Fibroblast of peridontal ligament (primary cell): ENCODE results near the gene MSI2.

Source experiments
- DNase-seq: peaks from one replicate; pipeline ENCODE4 v3.0.0-alpha.2; 2010; ENCODE audit errors: extremely low read depth

MSI2 gene

DNA sequence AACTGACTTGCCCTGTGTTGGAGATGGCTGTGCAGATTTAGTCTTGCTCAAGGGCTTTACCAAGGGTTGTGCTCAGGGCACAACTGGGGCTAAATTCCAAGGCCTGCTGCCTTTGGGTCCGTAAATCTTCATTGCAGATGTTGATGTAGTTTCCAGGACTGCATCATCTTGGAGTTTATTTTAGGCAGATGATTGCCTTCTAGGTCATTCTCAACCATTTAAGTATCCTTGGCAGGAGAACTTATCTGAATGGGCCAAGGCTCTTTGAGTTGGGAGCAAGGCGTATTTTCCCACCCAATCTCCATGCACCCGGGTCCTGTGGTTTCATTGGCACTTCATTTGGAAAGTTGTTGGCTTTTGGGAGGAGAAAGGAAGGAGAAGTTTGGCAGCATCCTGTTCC lies 200.3 kb downstream of the MSI2 start:
- peak; percentile 10 for DNase-seq

DNA sequence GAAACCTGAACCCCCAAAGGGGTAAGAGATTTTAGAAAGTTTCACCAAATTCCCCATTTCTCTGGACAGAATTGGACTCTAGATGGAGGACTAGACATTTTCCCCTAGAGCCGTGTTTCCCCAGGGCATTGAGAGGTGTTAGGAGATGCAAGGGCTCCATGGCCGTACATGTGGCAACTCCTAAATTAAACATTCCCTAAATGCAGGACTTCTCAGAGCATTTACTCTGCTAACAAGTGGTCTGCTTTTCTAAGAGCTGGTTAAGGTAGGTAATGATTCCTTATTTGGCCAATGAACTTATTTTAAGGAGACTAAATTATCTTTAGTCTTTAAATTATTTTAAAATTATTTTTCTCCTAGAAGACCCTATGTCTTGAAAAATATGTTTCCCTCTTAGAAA lies 200.9 kb downstream of the MSI2 start:
- DNase-seq, result no peak

DNA sequence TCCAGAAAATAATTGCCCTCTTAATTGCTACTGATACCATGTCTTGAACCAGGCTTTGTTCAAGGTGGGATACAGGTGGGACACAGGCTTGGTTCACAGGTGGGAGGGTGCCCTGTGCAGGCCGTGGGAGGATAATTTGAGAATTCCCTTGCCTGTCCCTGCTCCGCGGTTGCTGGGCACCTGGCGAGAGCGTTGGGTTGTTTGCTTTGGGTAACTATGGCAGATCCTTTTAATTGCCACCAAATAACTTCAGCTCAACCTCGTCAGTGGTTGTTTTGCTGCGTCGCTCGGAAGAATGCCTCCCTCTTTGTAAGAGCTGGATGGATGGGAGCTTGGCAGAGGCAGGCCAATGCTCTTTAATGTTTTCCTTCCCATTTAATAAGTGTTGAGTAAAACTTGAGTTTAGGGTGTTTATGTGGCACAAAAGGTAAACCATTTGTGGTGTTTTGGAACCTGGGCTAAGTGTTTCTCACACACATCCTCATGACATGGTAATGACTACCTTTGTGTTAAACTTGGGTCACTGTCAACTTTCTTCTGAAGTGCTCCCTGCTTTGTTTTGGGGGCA lies 202.5 kb downstream of the MSI2 start:
- no peak for DNase-seq

DNA sequence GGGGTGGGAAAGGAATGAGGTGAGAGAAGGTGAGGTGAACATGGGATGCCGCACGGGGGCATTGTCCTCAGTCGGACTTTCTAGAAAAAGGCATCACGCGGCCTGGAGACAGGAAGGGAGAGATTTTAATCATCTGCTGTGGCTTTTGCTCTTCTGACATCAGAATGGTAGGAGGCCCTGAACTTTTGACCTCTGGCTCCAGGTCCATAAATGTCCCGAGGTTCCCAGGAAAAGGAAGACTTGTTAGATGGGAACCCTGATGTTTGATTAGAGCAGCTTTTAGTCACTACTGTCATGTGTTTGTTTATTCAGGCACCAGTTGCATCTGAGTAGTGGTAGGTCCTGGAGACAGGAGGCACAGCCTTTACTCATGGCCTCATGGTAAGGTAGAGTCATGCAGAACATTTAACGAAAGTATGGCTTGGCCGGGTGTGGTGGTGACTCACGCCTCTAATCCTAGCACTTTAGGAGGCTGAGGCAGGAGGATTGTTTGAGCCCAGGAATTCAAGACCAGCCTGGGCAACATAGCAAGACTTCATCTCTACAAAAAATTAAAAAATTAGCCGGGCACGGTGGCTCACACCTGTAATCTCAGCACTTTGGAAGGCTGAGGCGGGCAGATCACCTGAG lies 203.1 kb downstream of the MSI2 start:
- DNase-seq, result no peak

DNA sequence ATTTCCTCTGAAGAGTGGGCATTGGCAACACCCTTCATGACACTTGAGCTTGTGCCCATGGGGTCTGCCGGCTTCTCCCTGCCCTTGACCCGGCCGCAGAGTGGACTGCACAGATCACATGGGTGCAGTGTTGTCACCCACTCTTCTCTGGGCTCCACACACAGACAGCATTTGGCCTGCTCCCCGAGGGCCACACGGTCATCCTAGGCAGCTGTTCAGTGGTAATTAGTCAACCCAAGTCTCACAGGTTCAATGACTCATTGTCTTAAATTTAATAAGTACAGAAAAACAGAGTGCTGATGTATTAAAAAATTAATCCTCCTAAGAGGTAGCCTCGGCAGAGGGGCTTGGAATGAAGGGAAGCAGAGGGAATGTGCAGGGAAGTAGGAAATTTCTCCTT lies 204.8 kb downstream of the MSI2 start:
- no peak for DNase-seq

DNA sequence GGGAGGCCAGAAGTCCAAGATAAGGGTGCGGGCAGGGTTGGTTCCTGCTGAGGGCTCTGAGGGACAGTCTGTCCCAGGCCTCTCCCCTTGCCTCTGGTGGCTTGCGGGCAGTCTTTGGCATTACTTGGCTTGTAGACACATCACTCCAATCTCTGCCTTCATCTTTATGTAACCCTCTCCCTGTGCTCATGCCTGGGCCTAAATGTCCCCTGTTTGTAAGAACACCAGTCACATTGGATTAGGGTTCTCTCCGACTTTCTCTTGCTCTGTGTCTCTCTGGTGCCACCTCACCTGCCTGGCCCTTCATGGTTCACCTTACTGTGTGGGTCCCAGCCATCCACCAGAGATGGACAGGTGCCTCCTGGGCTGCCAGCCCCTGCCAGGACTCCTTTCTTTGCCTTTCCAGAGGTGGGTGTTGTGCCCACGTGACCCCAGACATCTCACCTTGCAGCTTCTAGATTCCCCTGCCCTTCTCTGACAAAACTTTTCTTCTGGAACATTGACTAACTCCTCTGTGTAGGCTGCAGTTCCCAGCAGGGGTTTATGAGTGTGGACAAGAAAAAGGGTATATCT lies 205.8 kb downstream of the MSI2 start:
- DNase-seq, result no peak

DNA sequence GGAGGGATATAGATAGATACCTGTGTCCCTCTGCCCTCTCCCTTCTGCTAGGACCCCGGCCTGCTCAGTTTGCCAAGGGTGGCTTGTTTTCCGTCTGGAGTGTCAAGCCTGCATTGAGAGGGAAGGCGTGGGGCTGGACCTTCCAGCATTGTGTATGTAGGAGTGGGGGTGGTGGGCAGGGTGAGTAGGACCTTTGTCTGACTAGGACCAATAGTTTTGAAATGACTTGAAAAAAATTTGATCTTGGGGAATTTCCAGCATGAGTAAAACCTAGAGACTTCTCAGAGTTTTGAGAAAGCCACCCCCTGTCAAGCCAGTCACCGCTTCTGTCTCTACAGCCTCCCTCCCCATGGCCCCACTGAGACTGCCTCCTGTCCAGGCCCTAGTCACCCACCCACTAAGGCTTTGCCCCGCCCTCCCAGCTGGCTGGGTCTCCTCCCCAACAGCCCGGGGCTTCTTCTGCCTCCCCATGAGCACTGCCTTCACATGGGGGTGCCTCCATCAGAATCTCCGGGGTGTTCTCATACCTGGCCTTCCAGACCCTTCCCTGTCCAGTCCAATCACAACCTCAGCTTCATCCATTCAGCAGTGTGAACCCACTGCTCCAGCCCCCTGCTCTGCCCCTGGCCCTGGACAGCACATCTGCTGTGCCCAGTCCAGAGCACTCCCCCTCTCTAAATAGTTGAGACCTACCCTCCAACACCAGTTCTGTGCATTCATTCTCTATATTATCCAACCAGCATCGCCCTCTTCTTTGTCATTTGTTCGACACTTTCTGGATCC lies 207.0 kb downstream of the MSI2 start:
- DNase-seq, result peak; percentile 32

DNA sequence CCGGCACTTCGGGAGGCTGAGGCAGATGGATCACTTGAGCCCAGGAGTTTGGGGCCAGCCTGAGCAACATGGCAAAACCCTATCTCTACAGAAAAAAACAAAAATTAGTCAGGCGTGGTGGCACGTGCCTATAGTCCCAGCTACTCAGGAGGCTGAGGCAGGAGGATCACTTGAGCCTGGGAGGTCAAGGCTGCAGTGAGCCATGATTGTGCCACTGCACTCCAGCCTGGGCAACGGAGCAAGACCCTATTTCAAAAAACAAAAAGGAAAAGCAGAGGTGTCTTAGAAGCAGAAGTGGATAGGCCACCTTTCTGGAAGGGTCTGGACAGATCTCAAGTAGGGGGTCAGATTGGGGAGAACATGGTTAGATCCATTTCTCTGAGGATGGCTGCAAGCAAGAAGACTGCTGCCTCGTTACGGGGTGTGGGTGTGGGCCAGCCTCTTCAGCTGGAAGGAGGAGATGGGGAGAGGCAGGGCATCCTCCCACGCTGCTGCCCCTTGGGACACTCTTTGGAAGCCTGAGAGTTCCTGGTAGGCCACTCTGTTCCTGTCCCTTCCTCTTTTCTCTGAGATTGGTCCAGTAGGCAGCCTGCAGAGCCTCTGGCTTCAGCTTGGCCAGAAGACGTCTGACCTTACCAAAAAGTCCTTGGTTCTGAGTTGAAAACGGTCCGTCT lies 208.0 kb downstream of the MSI2 start:
- no peak for DNase-seq

DNA sequence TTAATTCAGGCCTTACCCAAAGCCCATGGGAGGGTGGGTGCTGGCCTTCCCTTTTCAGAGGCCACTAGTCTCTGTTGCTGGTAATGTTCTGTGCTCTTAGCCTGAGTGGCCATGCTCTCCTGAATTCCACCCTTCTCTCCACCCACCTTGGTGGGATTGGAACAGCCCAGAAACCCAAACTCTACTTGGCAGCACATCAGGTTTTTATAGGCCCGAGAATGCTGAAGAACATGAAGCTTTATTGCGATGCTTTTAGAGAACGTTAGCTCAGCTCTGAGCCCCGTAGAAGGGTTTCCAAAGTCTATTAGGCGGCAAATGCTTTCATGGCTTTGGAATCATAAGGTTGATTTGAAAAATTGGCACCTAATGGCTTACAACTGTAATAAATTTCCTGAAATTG lies 209.3 kb downstream of the MSI2 start:
- DNase-seq, result no peak

DNA sequence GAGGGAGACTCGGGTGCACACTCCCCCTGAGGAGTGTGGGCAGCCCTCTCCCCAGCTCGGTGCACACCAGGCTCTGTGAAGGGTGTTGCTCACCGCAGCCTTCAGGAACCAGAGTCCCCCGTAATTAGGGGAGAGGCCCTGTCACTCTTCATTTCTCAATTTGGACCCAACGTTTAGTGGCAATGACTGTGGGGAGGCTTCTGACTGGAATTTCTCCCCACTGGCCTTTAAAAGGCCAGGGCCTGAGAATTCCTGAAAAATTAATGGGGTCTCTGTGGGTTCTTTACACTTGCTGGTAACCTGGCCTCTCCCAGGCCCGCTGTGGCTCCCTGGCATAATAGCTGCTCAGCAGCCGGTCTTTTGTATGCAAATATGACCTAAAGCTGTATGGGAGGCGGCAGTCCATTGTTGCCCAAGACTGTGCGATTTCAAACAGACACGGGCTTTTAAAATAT lies 209.7 kb downstream of the MSI2 start:
- no peak for DNase-seq

DNA sequence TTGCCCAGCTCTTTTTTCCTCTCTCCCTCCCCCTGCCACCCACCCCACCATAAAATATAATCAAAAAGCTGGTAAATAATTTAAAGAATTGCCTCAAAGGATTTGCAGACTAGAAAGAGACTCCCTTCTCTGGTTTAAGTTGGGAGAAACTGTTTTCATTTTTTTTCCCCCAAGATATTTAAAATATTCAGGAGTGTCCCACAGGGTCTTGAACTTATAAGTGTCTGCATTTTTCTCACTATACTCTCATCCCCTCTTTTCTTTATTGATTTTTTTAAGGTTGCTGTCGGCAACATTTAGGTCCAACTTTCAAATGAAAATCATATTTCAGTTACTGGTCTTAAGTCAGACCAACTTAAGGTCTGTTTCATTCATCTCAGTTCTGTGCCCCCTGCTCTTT lies 210.2 kb downstream of the MSI2 start:
- DNase-seq, result no peak

DNA sequence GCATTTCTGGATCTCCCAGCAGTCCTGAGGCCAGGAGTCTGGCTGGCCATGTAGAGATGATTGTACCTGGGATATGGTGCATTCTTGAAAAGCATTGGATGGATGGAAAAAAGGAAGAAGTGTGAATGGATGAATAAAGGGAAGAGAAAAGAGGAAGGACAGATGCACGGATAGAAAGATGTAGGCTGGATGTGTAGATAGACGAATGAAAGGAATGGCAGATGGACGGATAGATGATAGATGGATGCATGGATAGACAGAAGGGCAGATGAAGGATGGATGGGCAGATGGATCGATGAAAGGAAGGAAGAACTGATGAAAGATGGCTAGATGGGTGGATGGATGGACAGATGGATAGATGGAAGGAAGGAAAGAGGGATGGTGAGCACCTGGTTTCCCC lies 210.9 kb downstream of the MSI2 start:
- DNase-seq, result no peak

DNA sequence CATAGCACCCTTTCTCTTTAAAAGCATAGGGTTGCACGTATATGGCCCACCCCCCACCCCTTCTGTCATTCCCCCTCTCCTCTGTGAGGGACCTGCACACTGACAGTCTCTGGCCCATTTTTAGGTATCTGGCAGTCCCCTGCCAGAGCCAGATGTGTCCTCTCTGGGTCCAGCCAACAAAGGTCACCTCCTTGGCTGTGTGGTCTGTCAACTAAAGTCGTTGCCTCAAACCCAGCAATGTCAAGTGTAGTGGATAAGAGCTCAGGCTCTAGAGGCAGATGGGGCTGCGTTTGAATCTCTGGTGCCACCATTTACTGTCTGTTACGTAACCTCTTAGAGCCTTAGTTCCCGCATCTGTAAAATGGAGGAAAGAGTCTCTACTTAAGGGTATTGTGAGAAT lies 211.5 kb downstream of the MSI2 start:
- no peak for DNase-seq

DNA sequence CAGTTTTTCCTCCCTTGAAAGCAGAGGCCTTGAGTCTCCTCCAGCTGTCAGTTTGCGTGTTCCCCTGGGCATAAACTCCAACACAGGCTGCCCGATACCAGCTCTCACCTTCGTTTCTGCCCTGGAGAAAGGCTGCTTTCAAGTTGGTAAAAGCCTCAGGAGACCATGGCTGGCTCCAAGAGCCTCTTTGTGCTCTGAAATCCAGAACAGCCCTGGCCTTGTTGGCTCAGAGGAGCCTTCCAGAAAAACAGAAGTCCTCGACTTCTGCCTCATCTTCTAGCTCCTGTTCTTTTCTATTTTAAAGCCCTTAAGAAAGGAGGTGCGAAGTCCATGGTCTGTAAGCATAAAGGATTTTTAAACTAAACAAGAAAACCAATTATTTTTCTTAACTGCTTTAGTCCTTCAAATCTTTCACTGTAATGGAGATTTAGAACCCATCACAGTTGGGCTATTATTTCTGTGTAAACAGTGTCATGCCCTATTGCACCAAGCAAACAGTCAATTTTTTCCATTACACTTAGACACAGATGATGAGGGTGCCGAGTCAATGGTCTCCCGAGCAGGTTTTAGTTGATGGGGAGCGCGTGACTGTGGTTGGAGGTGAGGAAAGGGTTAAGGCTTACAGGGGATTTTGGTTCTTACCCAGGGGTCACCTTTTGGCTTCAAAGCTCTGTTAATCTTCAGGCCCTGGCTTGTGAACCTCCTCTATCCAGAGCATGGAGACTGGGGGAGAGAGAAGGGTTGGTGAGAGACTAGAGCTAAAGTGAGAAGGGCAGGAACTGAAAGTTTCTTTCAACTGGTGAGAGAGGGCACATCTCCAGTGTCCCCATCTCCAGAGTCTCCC lies 212.8 kb downstream of the MSI2 start:
- DNase-seq, result no peak

DNA sequence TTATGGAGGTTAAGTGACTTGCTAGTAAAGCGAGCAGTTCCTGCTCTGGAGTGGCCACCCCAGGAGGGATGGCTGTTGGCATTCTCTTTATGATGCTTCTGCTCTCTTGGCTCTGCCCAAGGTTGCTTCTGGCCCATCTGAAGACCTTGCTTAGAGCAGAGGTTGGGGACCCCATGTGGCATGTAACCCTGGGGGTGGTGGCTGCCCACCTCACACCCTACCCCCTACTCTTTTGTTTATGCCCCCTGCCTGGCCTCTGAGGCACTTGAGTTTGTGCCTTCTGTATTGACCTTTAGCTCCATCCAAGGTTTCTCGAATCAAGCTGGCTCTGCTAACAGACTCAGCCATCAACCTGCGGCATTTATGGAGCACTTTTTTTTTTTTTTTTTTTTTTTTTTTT lies 214.6 kb downstream of the MSI2 start:
- DNase-seq, result no peak

DNA sequence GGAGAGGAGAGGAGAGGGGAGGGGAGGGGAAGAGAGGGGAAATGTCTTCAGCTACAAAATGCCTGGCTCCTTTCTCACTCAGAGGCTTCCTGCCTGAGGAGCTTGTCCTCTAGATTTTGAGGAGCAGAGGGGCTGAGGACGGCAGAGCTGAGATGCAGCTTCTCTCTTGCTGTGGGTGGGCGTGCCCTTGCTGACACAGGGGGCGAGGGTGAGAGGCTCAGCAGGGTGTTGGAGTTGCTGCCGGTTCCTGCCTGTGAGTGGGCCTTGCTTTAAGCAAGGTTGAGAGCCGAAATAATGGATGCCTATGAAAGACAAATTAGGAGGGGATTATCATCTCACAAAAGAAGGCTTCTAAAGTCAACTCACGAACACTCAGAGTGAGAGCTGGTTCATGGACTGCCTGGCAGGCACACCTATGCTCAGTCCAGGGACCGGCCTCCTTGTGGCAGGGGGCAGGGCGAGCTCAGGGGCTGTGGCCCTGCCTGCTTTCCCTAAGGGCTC lies 215.6 kb downstream of the MSI2 start:
- DNase-seq, result no peak

DNA sequence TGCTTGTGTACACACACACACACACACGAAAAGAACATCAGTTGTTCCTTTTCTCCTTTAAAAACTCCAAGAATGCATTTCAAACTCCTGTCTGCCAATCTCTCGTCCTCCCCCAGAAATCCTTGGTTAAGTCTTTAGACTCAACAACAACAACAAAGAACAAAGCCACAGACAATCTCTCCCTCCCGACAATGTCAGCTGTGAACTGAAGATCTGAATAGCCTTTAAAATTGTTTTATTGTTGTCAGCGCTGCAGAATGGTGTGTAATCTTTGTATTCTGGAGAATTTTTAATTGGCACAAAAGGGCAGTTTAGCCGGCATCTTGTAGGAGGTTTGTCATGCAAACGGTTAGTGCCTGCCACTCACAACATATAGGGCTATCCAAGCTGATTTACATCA lies 219.5 kb downstream of the MSI2 start:
- no peak for DNase-seq

DNA sequence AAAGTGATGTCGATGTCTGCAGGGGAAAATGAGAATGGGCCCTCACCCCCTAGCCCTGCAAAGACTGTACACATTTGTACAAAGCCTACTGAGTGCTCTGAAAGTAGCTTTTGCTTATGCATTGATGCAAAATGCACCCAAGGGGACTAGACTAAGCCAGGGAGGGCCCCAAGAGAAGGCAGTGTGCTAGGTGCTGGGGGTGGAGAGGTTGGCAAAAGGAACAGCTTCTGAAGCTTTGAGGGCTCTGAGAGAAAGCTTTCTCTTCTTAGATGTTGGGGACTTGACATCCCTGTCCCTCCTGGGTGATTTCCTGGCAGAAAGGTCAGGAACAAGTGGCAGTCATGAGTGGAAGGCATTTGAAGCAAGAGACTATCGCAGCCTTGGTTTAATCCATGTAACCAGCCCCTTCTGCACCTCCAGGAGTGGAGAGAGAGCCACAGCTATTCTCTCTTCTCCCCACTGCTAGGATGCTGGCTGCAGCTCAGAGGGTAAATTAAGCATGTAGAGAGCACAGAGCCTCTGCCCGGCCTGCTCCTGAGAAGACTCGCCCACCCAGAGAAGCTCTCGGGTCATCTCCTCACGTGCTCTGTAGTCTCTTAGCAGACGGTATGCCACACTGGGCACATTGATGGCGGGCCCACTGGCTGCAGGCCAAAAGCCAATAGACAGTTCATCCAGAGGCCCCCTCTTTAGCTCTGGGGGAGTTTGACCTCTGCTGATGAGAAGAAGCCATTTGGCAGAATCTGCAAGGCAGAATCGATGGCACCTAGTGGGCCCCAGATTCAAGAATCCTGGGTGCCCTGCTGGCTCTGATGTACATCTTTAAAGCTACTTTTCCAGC lies 221.4 kb downstream of the MSI2 start:
- no peak for DNase-seq

DNA sequence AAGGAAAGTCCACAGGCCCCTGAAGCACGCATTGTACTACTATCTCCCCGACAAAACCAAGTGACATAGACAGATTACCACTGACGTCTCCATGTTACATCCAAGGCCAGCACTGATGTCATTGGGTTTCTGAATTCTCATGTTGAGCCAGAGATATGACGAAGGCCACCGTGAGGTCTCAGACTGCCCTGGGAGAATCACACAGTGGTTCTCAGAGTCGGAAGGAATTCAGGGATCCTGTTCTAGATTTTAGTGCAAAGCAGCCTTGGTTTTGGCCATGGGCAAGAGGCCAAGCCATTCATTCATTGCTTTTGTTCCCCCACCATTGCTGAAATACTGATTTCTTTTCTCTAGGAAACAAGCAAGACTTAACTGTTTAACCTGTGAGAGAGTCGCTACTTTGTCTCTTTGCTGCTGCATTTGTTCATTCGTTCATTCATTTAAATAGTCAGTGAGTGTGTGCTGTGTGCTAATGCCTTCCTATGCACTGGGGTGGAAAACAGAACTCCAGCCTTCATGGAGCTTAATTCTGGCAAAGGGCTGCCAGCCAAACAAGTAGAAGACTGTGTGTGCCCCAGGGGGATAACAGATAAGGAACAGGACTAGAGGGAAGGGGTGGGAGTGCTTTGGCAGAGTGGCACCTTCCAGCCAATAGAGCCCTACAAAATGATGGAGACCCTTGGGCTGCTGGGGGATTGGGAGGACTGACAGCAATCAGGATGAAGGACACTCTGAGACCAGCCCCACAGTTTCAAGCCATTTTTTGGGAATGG lies 222.3 kb downstream of the MSI2 start:
- DNase-seq, result no peak
